ENCODE results near the gene PTPN13. TPM values are rescaled to one million over a fixed set of nuclear protein-coding genes. Genes with fewer than 3 reads are reported as not detected.

PTPN13 gene
- total RNA-seq, 2 donors from 2014 or later: 130 to 238 TPM

GRCh38 chr4:86556791-86557415 is 37.2 kb upstream of the PTPN13 start:
- H3K9ac ChIP-seq (ENCODE audit: extremely low read depth, low read length, poor library complexity, severe bottlenecking): no peak overlapping the region
- DNase-seq: no peak
- Mint-ChIP-seq H3K27ac (no peak overlapping the region), H3K27me3 (ENCODE audit: insufficient read depth) (peaks cover 50% of the 10 kb centered on the region), H3K4me3 (no peak overlapping the region), H3K36me3 (ENCODE audit: low read depth) (no peaks in the 10 kb centered on the region), H3K4me1 (peaks cover 34% of the 10 kb centered on the region), H3K9me3 (no peaks in the 10 kb centered on the region)
- H3K27ac ChIP-seq (ENCODE audit: low read depth, low read length): no peak overlapping the region
- peaks cover 47% of the 10 kb centered on the region for H3K27me3 ChIP-seq (ENCODE audit: control insufficient read depth, insufficient read depth, low read length, poor library complexity, severe bottlenecking)
- H3K36me3 ChIP-seq (ENCODE audit: control insufficient read depth, insufficient read depth, low read length): no peaks in the 10 kb centered on the region
- no peaks in the 10 kb centered on the region for H3K9me3 ChIP-seq (ENCODE audit: control insufficient read depth, low read length)
- H3K4me3 ChIP-seq (ENCODE audit: low read length): no peak overlapping the region
- H3K4me1 ChIP-seq (ENCODE audit: control insufficient read depth, insufficient read depth, low read length): peaks cover 8% of the 10 kb centered on the region
- no peak for TF ChIP-seq CTCF (conservative IDR thresholded peaks at IDR 0.05)

- no peak overlapping the region for H3K27ac Mint-ChIP-seq
- H3K27me3 ChIP-seq (ENCODE audit: control insufficient read depth, insufficient read depth, low read length, poor library complexity, severe bottlenecking): peaks cover 53% of the 10 kb centered on the region
- H3K36me3 Mint-ChIP-seq (ENCODE audit: low read depth): no peaks in the 10 kb centered on the region
- peaks cover 35% of the 10 kb centered on the region for H3K4me1 Mint-ChIP-seq
- no peak overlapping the region for H3K27ac ChIP-seq (ENCODE audit: low read depth, low read length)
- H3K4me3 Mint-ChIP-seq: no peak overlapping the region
- no peak overlapping the region for H3K9ac ChIP-seq (ENCODE audit: extremely low read depth, low read length, poor library complexity, severe bottlenecking)
- H3K9me3 Mint-ChIP-seq: no peaks in the 10 kb centered on the region
- TF ChIP-seq CTCF (conservative IDR thresholded peaks at IDR 0.05): no peak
- peaks cover 8% of the 10 kb centered on the region for H3K4me1 ChIP-seq (ENCODE audit: control insufficient read depth, insufficient read depth, low read length)
- no peaks in the 10 kb centered on the region for H3K9me3 ChIP-seq (ENCODE audit: control insufficient read depth, low read length)
- 89% methylated on average over 1 of the region's 1 CpG; no CpG with 5 or more reads in 1 of the 2 experiments for WGBS, 2 experiments (ENCODE audit: insufficient coverage in 1 of 2, insufficient read length in 1 of 2)
- peaks cover 53% of the 10 kb centered on the region for H3K27me3 Mint-ChIP-seq (ENCODE audit: insufficient read depth)
- H3K36me3 ChIP-seq (ENCODE audit: control insufficient read depth, insufficient read depth, low read length): no peaks in the 10 kb centered on the region
- no peak for DNase-seq
- no peak overlapping the region for H3K4me3 ChIP-seq (ENCODE audit: low read length)
These were observed 36.6 kb upstream of the PTPN13 start for GRCh38 chr4:86557526-86557925.

- H3K27me3 Mint-ChIP-seq (ENCODE audit: insufficient read depth): peaks cover 57% of the 10 kb centered on the region
- Histone ChIP-seq H3K4me1 (ENCODE audit: control insufficient read depth, insufficient read depth, low read length) (peaks cover 5% of the 10 kb centered on the region), H3K4me3 (ENCODE audit: low read length) (no peak overlapping the region), H3K9ac (ENCODE audit: extremely low read depth, low read length, poor library complexity, severe bottlenecking) (no peak overlapping the region), H3K27ac (ENCODE audit: low read depth, low read length) (no peak overlapping the region), H3K9me3 (ENCODE audit: control insufficient read depth, low read length) (no peaks in the 10 kb centered on the region), H3K27me3 (ENCODE audit: control insufficient read depth, insufficient read depth, low read length, poor library complexity, severe bottlenecking) (peaks cover 61% of the 10 kb centered on the region), H3K36me3 (ENCODE audit: control insufficient read depth, insufficient read depth, low read length) (no peaks in the 10 kb centered on the region)
- no peak for TF ChIP-seq CTCF (conservative IDR thresholded peaks at IDR 0.05)
- no peak for DNase-seq
- H3K4me1 Mint-ChIP-seq: peaks cover 31% of the 10 kb centered on the region
- no peaks in the 10 kb centered on the region for H3K36me3 Mint-ChIP-seq (ENCODE audit: low read depth)
- no peak overlapping the region for H3K27ac Mint-ChIP-seq
- H3K4me3 Mint-ChIP-seq: no peak overlapping the region
- 88 to 96% methylated on average over 3 to 5 of the region's 5 CpGs for WGBS, 2 experiments (ENCODE audit: insufficient coverage in 1 of 2, insufficient read length in 1 of 2)
- H3K9me3 Mint-ChIP-seq: no peaks in the 10 kb centered on the region
These were observed 35.9 kb upstream of the PTPN13 start for GRCh38 chr4:86558258-86558657.
